Naive B cell (primary cell): ENCODE measurements around the gene CSTPP1. TPM values are rescaled to one million over a fixed set of nuclear protein-coding genes. Genes with fewer than 3 reads are reported as not detected.

Experiments
- ATAC-seq, 2 donors: fragments of 150-1000 bp; cut with Tn5 transposase; 2 replicates each; pipeline ENCODE4 v1.10.0; 2021; ENCODE audit warnings: low read depth in 2 of 2, mild to moderate bottlenecking in 2 of 2, moderate library complexity in 2 of 2
- DNase-seq: peaks from one replicate; pipeline ENCODE4 v3.0.0; 2022
- H3K27ac Mint-ChIP-seq, 6 donors: one replicate each; pipeline ENCODE4 v1.8.0; 2020 to 2022; ENCODE audit warnings: mild to moderate bottlenecking in 6 of 6, mixed read lengths in 6 of 6, moderate library complexity in 5 of 6, inconsistent platforms in 2 of 6
- H3K27me3 Mint-ChIP-seq, 3 donors: one replicate each; pipeline ENCODE4 v1.8.0; 2021 to 2022; ENCODE audit warnings: mixed read lengths in 3 of 3, mild to moderate bottlenecking in 1 of 3
- H3K36me3 Mint-ChIP-seq, 2 donors: one replicate each; pipeline ENCODE4 v1.8.0; 2020 to 2022; ENCODE audit warnings: mixed read lengths in 2 of 2, inconsistent platforms in 1 of 2, mild to moderate bottlenecking in 1 of 2
- H3K4me1 Mint-ChIP-seq, 3 donors: one replicate each; pipeline ENCODE4 v1.8.0; 2020 to 2022; ENCODE audit warnings: mixed read lengths in 3 of 3, inconsistent platforms in 1 of 3, mild to moderate bottlenecking in 1 of 3, moderate library complexity in 1 of 3
- H3K4me3 Mint-ChIP-seq, 8 donors: one replicate each; pipeline ENCODE4 v1.8.0; 2020 to 2022; ENCODE audit warnings: mild to moderate bottlenecking in 8 of 8, mixed read lengths in 8 of 8, moderate library complexity in 8 of 8, inconsistent platforms in 2 of 8
- H3K9me3 Mint-ChIP-seq, 7 donors: one replicate each; pipeline ENCODE4 v1.8.0; 2020 to 2022; ENCODE audit warnings: mixed read lengths in 7 of 7, mild to moderate bottlenecking in 5 of 7, inconsistent platforms in 2 of 7, moderate library complexity in 1 of 7
- polyA plus RNA-seq, 6 donors: library from polyadenylated mRNA; unstranded; fragments of 300-500 nt; fragmentation: Illumina TruSeq; gene quantifications; one replicate each; pipeline ENCODE4 v1.2.3, GENCODE V29; 2021; ENCODE audit warnings: low read depth in 6 of 6

CSTPP1 gene
- polyA plus RNA-seq, 6 donors from 2014 or later, result 16.8 to 34.9 (median 18.7) TPM

- peaks cover 19 to 29% (median 20%) of the 10 kb centered on the region in 3 donors for H3K4me1 Mint-ChIP-seq
- DNase-seq (no peak), ATAC-seq (no peak)
- H3K36me3 Mint-ChIP-seq, result no peaks in the 10 kb centered on the region
- no peak overlapping the region for H3K27ac Mint-ChIP-seq
- peak overlapping the region in 1 of 8 donors; percentile 60 for H3K4me3 Mint-ChIP-seq
- H3K27me3 Mint-ChIP-seq, result peaks cover 8 to 30% (median 8%) of the 10 kb centered on the region in 3 donors
- peaks cover 0 to 1% (median 0%) of the 10 kb centered on the region in 7 donors for H3K9me3 Mint-ChIP-seq
Observed at GRCh38 chr11:47180006-47180787, 243.6 kb downstream of the CSTPP1 start.

- no peak for ATAC-seq
- H3K27ac Mint-ChIP-seq, result no peak overlapping the region
- peak overlapping the region in 1 of 8 donors; percentile 25 for H3K4me3 Mint-ChIP-seq
Observed at GRCh38 chr11:47181271-47181670, 244.7 kb downstream of the CSTPP1 start.

GRCh38 chr11:47182380-47182779 is 245.8 kb downstream of the CSTPP1 start:
- H3K27ac Mint-ChIP-seq, result no peak overlapping the region
- peaks cover 15 to 22% (median 17%) of the 10 kb centered on the region in 3 donors for H3K4me1 Mint-ChIP-seq
- H3K27me3 Mint-ChIP-seq, result peaks cover 8 to 39% (median 8%) of the 10 kb centered on the region in 3 donors
- ATAC-seq (no peak), DNase-seq (no peak)
- no peak overlapping the region for H3K4me3 Mint-ChIP-seq
- no peaks in the 10 kb centered on the region for H3K9me3 Mint-ChIP-seq
- no peaks in the 10 kb centered on the region for H3K36me3 Mint-ChIP-seq

More at GRCh38 chr11:47181271-47181670, 244.7 kb downstream of the CSTPP1 start:
- no peak for DNase-seq
- no peaks in the 10 kb centered on the region for H3K36me3 Mint-ChIP-seq
- peaks cover 0 to 1% (median 0%) of the 10 kb centered on the region in 7 donors for H3K9me3 Mint-ChIP-seq
- H3K27me3 Mint-ChIP-seq, result peaks cover 8 to 30% (median 8%) of the 10 kb centered on the region in 3 donors
- H3K4me1 Mint-ChIP-seq, result peaks cover 10 to 20% (median 13%) of the 10 kb centered on the region in 3 donors

- DNase-seq (no peak), ATAC-seq (no peak)
- H3K4me3 Mint-ChIP-seq, result peak overlapping the region in 2 of 8 donors; percentile 16 to 55
- peaks cover 8 to 39% (median 8%) of the 10 kb centered on the region in 3 donors for H3K27me3 Mint-ChIP-seq
- H3K4me1 Mint-ChIP-seq, result peaks cover 11 to 21% (median 12%) of the 10 kb centered on the region in 3 donors
- no peaks in the 10 kb centered on the region for H3K36me3 Mint-ChIP-seq
- no peak overlapping the region for H3K27ac Mint-ChIP-seq
- H3K9me3 Mint-ChIP-seq, result no peaks in the 10 kb centered on the region
Observed at GRCh38 chr11:47183031-47183856, 246.7 kb downstream of the CSTPP1 start.

GRCh38 chr11:47183969-47184368 is 247.4 kb downstream of the CSTPP1 start:
- Mint-ChIP-seq H3K9me3 (no peaks in the 10 kb centered on the region), H3K36me3 (no peaks in the 10 kb centered on the region), H3K4me3 (peak overlapping the region in 3 of 8 donors; percentile 16 to 44 (median 28)), H3K4me1 (peaks cover 11 to 19% (median 12%) of the 10 kb centered on the region in 3 donors), H3K27me3 (peaks cover 8 to 39% (median 8%) of the 10 kb centered on the region in 3 donors), H3K27ac (no peak overlapping the region)
- ATAC-seq, result no peak
- no peak for DNase-seq

- Mint-ChIP-seq H3K4me3 (peak overlapping the region in 7 of 8 donors; percentile 5 to 80 (median 20)), H3K27me3 (peaks cover 4 to 45% (median 13%) of the 10 kb centered on the region in 3 donors), H3K9me3 (no peaks in the 10 kb centered on the region), H3K27ac (no peak overlapping the region), H3K4me1 (peaks cover 6 to 12% (median 12%) of the 10 kb centered on the region in 3 donors), H3K36me3 (no peaks in the 10 kb centered on the region)
- ATAC-seq, result no peak
- no peak for DNase-seq
Observed at GRCh38 chr11:47184711-47185304, 248.2 kb downstream of the CSTPP1 start.

- Mint-ChIP-seq H3K4me3 (peak overlapping the region in 7 of 8 donors; percentile 44 to 80 (median 56)), H3K4me1 (peaks cover 6 to 12% (median 12%) of the 10 kb centered on the region in 3 donors), H3K27me3 (peaks cover 4 to 50% (median 13%) of the 10 kb centered on the region in 3 donors), H3K27ac (no peak overlapping the region), H3K9me3 (no peaks in the 10 kb centered on the region), H3K36me3 (no peaks in the 10 kb centered on the region)
- peak in 1 of 2 donors; percentile 2 for ATAC-seq
- DNase-seq, result no peak
Observed at GRCh38 chr11:47185305-47186075, 248.9 kb downstream of the CSTPP1 start.

- H3K4me3 Mint-ChIP-seq, result peak within 1 kb of the TSS; percentile 80 to 92 (median 88)
- no peaks in the 10 kb centered on the region for H3K9me3 Mint-ChIP-seq
- peaks cover 4 to 53% (median 13%) of the 10 kb centered on the region in 3 donors for H3K27me3 Mint-ChIP-seq
- no peaks in the 10 kb centered on the region for H3K36me3 Mint-ChIP-seq
- H3K4me1 Mint-ChIP-seq, result peaks cover 6 to 12% (median 12%) of the 10 kb centered on the region in 3 donors
- H3K27ac Mint-ChIP-seq, result peak within 1 kb of the TSS in 3 of 6 donors; percentile 43 to 74 (median 52)
- peak; percentile 71 to 73 for ATAC-seq
- peak; percentile 39 for DNase-seq
Observed at GRCh38 chr11:47186076-47186699, 249.6 kb downstream of the CSTPP1 start, which contains the start of gene PACSIN3. Gene PACSIN3, minus strand, starts transcription at chr11:47186434. Its CDS starts 3,707 bp downstream, at chr11:47182727.

GRCh38 chr11:47186700-47187695 is 250.4 kb downstream of the CSTPP1 start:
- H3K36me3 Mint-ChIP-seq, result no peaks in the 10 kb centered on the region
- H3K27me3 Mint-ChIP-seq, result peaks cover 4 to 57% (median 13%) of the 10 kb centered on the region in 3 donors
- H3K4me1 Mint-ChIP-seq, result peaks cover 6 to 12% (median 12%) of the 10 kb centered on the region in 3 donors
- DNase-seq, result peak; percentile 38
- peak overlapping the region; percentile 80 to 92 (median 88) for H3K4me3 Mint-ChIP-seq
- ATAC-seq, result peak; percentile 71 to 74
- no peaks in the 10 kb centered on the region for H3K9me3 Mint-ChIP-seq
- H3K27ac Mint-ChIP-seq, result peak overlapping the region in 3 of 6 donors; percentile 43 to 74 (median 52)

GRCh38 chr11:47187723-47188122 is 251.2 kb downstream of the CSTPP1 start:
- Mint-ChIP-seq H3K4me1 (peaks cover 6 to 12% (median 12%) of the 10 kb centered on the region in 3 donors), H3K9me3 (no peaks in the 10 kb centered on the region), H3K27me3 (peaks cover 4 to 51% (median 13%) of the 10 kb centered on the region in 3 donors), H3K4me3 (peak overlapping the region in 5 of 8 donors; percentile 68 to 89 (median 81)), H3K36me3 (no peaks in the 10 kb centered on the region), H3K27ac (no peak overlapping the region)
- no peak for ATAC-seq
- no peak for DNase-seq

GRCh38 chr11:47188259-47188658 is 251.7 kb downstream of the CSTPP1 start:
- no peak for ATAC-seq
- peaks cover 6 to 12% (median 12%) of the 10 kb centered on the region in 3 donors for H3K4me1 Mint-ChIP-seq
- peak overlapping the region in 3 of 8 donors; percentile 9 to 81 (median 51) for H3K4me3 Mint-ChIP-seq
- H3K27me3 Mint-ChIP-seq, result peaks cover 4 to 46% (median 13%) of the 10 kb centered on the region in 3 donors
- no peaks in the 10 kb centered on the region for H3K9me3 Mint-ChIP-seq
- no peak for DNase-seq
- H3K36me3 Mint-ChIP-seq, result no peaks in the 10 kb centered on the region
- H3K27ac Mint-ChIP-seq, result no peak overlapping the region
